ENCODE data around the gene SPATA33.
"Not testable (repeated sequence)": the region's sequence is repeated elsewhere in the genome, so short reads cannot be mapped to it uniquely, and the experiment has no call there.

SPATA33 gene

GRCh38 chr16:89667000-89667399 lies 9.4 kb downstream of the SPATA33 start:
- H2BK12ac ChIP-seq (ENCODE audit: low read length); H3K4me2 ChIP-seq (ENCODE audit: insufficient read depth, low read length, poor library complexity, severe bottlenecking); H3K4ac ChIP-seq (ENCODE audit: low read length); H4K91ac ChIP-seq (ENCODE audit: low read depth, low read length, poor library complexity); DNase-seq (ENCODE audit: low spot score); H2BK120ac ChIP-seq (ENCODE audit: low read depth, low read length); H4K8ac ChIP-seq (ENCODE audit: low read depth, low read length); H2BK5ac ChIP-seq (ENCODE audit: low read length); H3K27me3 ChIP-seq (ENCODE audit: control insufficient read depth in 3 of 3, insufficient read depth in 3 of 3, low read depth in 1 of 3, low read length in 3 of 3); H3K9ac ChIP-seq (ENCODE audit: low read depth, low read length, poor library complexity); H2BK15ac ChIP-seq (ENCODE audit: low read length); H2AFZ ChIP-seq (ENCODE audit: low read length); H3K18ac ChIP-seq (ENCODE audit: low read length); H3K79me1 ChIP-seq (ENCODE audit: low read depth, low read length); H3K4me1 ChIP-seq (ENCODE audit: control insufficient read depth in 2 of 2, insufficient read depth in 1 of 2, low read depth in 1 of 2, low read length in 2 of 2); H3K23ac ChIP-seq (ENCODE audit: low read depth, low read length, poor library complexity); H2AK5ac ChIP-seq (ENCODE audit: low read depth, low read length); H3K27ac ChIP-seq (replicated peaks; ENCODE audit: low read length); H3K14ac ChIP-seq (ENCODE audit: low read length); H3K4me3 ChIP-seq (ENCODE audit: low read length in 2 of 2): not testable (repeated sequence)
- WGBS, 2 donors (ENCODE audit: extremely low coverage in 2 of 2, insufficient read length in 2 of 2, insufficient replicate concordance in 1 of 2): no CpG with 5 or more reads among the region's 7 CpGs
- Histone ChIP-seq H3K36me3 (replicated peaks in 1 of 2; ENCODE audit: control insufficient read depth in 2 of 2, insufficient read depth in 2 of 2, low read length in 2 of 2) (peaks cover 22 to 63% of the 10 kb centered on the region in 2 donors), H3K9me3 (replicated peaks in 1 of 2; ENCODE audit: control insufficient read depth in 2 of 2, insufficient read depth in 1 of 2, low read depth in 1 of 2, low read length in 2 of 2) (peaks cover 10 to 12% of the 10 kb centered on the region in 2 donors)

- H4K91ac ChIP-seq (ENCODE audit: low read depth, low read length, poor library complexity): no peak overlapping the region
- no CpG with 5 or more reads among the region's 9 CpGs for WGBS, 2 donors (ENCODE audit: extremely low coverage in 2 of 2, insufficient read length in 2 of 2, insufficient replicate concordance in 1 of 2)
- no peaks in the 10 kb centered on the region for H3K79me1 ChIP-seq (ENCODE audit: low read depth, low read length)
- H3K4me2 ChIP-seq (ENCODE audit: insufficient read depth, low read length, poor library complexity, severe bottlenecking): no peak overlapping the region
- no peak overlapping the region for H2AFZ ChIP-seq (ENCODE audit: low read length)
- H4K8ac ChIP-seq (ENCODE audit: low read depth, low read length): no peak overlapping the region
- H2BK5ac ChIP-seq (ENCODE audit: low read length): no peak overlapping the region
- H2BK12ac ChIP-seq (ENCODE audit: low read length): no peak overlapping the region
- H3K36me3 ChIP-seq (replicated peaks in 1 of 2; ENCODE audit: control insufficient read depth in 2 of 2, insufficient read depth in 2 of 2, low read length in 2 of 2): peaks cover 22 to 56% of the 10 kb centered on the region in 2 donors
- no peak overlapping the region for H3K9ac ChIP-seq (ENCODE audit: low read depth, low read length, poor library complexity)
- H3K4me3 ChIP-seq (ENCODE audit: low read length in 2 of 2): no peak overlapping the region
- H3K27ac ChIP-seq (replicated peaks; ENCODE audit: low read length): no peak overlapping the region
- H3K18ac ChIP-seq (ENCODE audit: low read length): no peak overlapping the region
- H2AK5ac ChIP-seq (ENCODE audit: low read depth, low read length): no peak overlapping the region
- no peaks in the 10 kb centered on the region for H3K4me1 ChIP-seq (ENCODE audit: control insufficient read depth in 2 of 2, insufficient read depth in 1 of 2, low read depth in 1 of 2, low read length in 2 of 2)
- H3K9me3 ChIP-seq (replicated peaks in 1 of 2; ENCODE audit: control insufficient read depth in 2 of 2, insufficient read depth in 1 of 2, low read depth in 1 of 2, low read length in 2 of 2): peaks cover 11 to 12% of the 10 kb centered on the region in 2 donors
- no peak overlapping the region for H2BK120ac ChIP-seq (ENCODE audit: low read depth, low read length)
- H3K14ac ChIP-seq (ENCODE audit: low read length): no peak overlapping the region
- H3K23ac ChIP-seq (ENCODE audit: low read depth, low read length, poor library complexity): no peak overlapping the region
- no peak for DNase-seq (ENCODE audit: low spot score)
- no peak overlapping the region for H2BK15ac ChIP-seq (ENCODE audit: low read length)
- no peaks in the 10 kb centered on the region for H3K27me3 ChIP-seq (ENCODE audit: control insufficient read depth in 3 of 3, insufficient read depth in 3 of 3, low read depth in 1 of 3, low read length in 3 of 3)
- no peak overlapping the region for H3K4ac ChIP-seq (ENCODE audit: low read length)
These were observed 10.0 kb downstream of the SPATA33 start for GRCh38 chr16:89667633-89668032.

- H2BK15ac ChIP-seq (ENCODE audit: low read length): no peak overlapping the region
- no peak overlapping the region for H2BK5ac ChIP-seq (ENCODE audit: low read length)
- H3K18ac ChIP-seq (ENCODE audit: low read length): no peak overlapping the region
- no peak overlapping the region for H3K4ac ChIP-seq (ENCODE audit: low read length)
- H3K14ac ChIP-seq (ENCODE audit: low read length): no peak overlapping the region
- peaks cover 18 to 48% of the 10 kb centered on the region in 2 donors for H3K36me3 ChIP-seq (replicated peaks in 1 of 2; ENCODE audit: control insufficient read depth in 2 of 2, insufficient read depth in 2 of 2, low read length in 2 of 2)
- no peak overlapping the region for H2BK120ac ChIP-seq (ENCODE audit: low read depth, low read length)
- no peak overlapping the region for H4K91ac ChIP-seq (ENCODE audit: low read depth, low read length, poor library complexity)
- no peak overlapping the region for H3K23ac ChIP-seq (ENCODE audit: low read depth, low read length, poor library complexity)
- H3K4me1 ChIP-seq (ENCODE audit: control insufficient read depth in 2 of 2, insufficient read depth in 1 of 2, low read depth in 1 of 2, low read length in 2 of 2): no peaks in the 10 kb centered on the region
- no peak overlapping the region for H2AK5ac ChIP-seq (ENCODE audit: low read depth, low read length)
- H3K79me1 ChIP-seq (ENCODE audit: low read depth, low read length): no peaks in the 10 kb centered on the region
- H3K4me2 ChIP-seq (ENCODE audit: insufficient read depth, low read length, poor library complexity, severe bottlenecking): no peak overlapping the region
- no peak overlapping the region for H2AFZ ChIP-seq (ENCODE audit: low read length)
- H4K8ac ChIP-seq (ENCODE audit: low read depth, low read length): peak overlapping the region; percentile 48
- H3K9me3 ChIP-seq (replicated peaks in 1 of 2; ENCODE audit: control insufficient read depth in 2 of 2, insufficient read depth in 1 of 2, low read depth in 1 of 2, low read length in 2 of 2): peaks cover 9 to 12% of the 10 kb centered on the region in 2 donors
- no CpG with 5 or more reads among the region's 5 CpGs for WGBS, 2 donors (ENCODE audit: extremely low coverage in 2 of 2, insufficient read length in 2 of 2, insufficient replicate concordance in 1 of 2)
- no peak overlapping the region for H3K27ac ChIP-seq (replicated peaks; ENCODE audit: low read length)
- no peak overlapping the region for H3K4me3 ChIP-seq (ENCODE audit: low read length in 2 of 2)
- H3K27me3 ChIP-seq (ENCODE audit: control insufficient read depth in 3 of 3, insufficient read depth in 3 of 3, low read depth in 1 of 3, low read length in 3 of 3): no peaks in the 10 kb centered on the region
- DNase-seq (ENCODE audit: low spot score): no peak
- no peak overlapping the region for H2BK12ac ChIP-seq (ENCODE audit: low read length)
- no peak overlapping the region for H3K9ac ChIP-seq (ENCODE audit: low read depth, low read length, poor library complexity)
These were observed 11.1 kb downstream of the SPATA33 start for GRCh38 chr16:89668790-89669158.

- Histone ChIP-seq H2BK15ac (ENCODE audit: low read length) (no peak overlapping the region), H3K79me1 (ENCODE audit: low read depth, low read length) (no peaks in the 10 kb centered on the region), H2BK5ac (ENCODE audit: low read length) (no peak overlapping the region), H3K36me3 (replicated peaks in 1 of 2; ENCODE audit: control insufficient read depth in 2 of 2, insufficient read depth in 2 of 2, low read length in 2 of 2) (peaks cover 15 to 41% of the 10 kb centered on the region in 2 donors), H2BK12ac (ENCODE audit: low read length) (no peak overlapping the region), H4K91ac (ENCODE audit: low read depth, low read length, poor library complexity) (no peak overlapping the region), H3K18ac (ENCODE audit: low read length) (no peak overlapping the region), H3K27ac (replicated peaks; ENCODE audit: low read length) (no peak overlapping the region), H3K4me3 (ENCODE audit: low read length in 2 of 2) (no peak overlapping the region), H3K9ac (ENCODE audit: low read depth, low read length, poor library complexity) (no peak overlapping the region), H3K23ac (ENCODE audit: low read depth, low read length, poor library complexity) (no peak overlapping the region), H3K4ac (ENCODE audit: low read length) (no peak overlapping the region), H2BK120ac (ENCODE audit: low read depth, low read length) (no peak overlapping the region), H3K14ac (ENCODE audit: low read length) (no peak overlapping the region), H3K4me1 (ENCODE audit: control insufficient read depth in 2 of 2, insufficient read depth in 1 of 2, low read depth in 1 of 2, low read length in 2 of 2) (no peaks in the 10 kb centered on the region), H3K27me3 (ENCODE audit: control insufficient read depth in 3 of 3, insufficient read depth in 3 of 3, low read depth in 1 of 3, low read length in 3 of 3) (no peaks in the 10 kb centered on the region), H2AFZ (ENCODE audit: low read length) (no peak overlapping the region), H4K8ac (ENCODE audit: low read depth, low read length) (no peak overlapping the region), H3K4me2 (ENCODE audit: insufficient read depth, low read length, poor library complexity, severe bottlenecking) (no peak overlapping the region), H2AK5ac (ENCODE audit: low read depth, low read length) (no peak overlapping the region), H3K9me3 (replicated peaks in 1 of 2; ENCODE audit: control insufficient read depth in 2 of 2, insufficient read depth in 1 of 2, low read depth in 1 of 2, low read length in 2 of 2) (peaks cover 6 to 12% of the 10 kb centered on the region in 2 donors)
- WGBS, 2 donors (ENCODE audit: extremely low coverage in 2 of 2, insufficient read length in 2 of 2, insufficient replicate concordance in 1 of 2): no CpG with 5 or more reads among the region's 13 CpGs
- no peak for DNase-seq (ENCODE audit: low spot score)
These were observed 12.1 kb downstream of the SPATA33 start for GRCh38 chr16:89669755-89670154.

Measured in neuronal stem cell (in vitro differentiated cells).